T-helper 1 cell treated with Interleukin-12 subunit alpha and Interleukin-12 subunit beta and Interleukin-4 antibody, amounts not matched to agents 30 μg/mL and 1 μg/mL, for 36 hours (primary cell): ENCODE data around the gene CDC23.
"Not testable (repeated sequence)": the region's sequence is repeated elsewhere in the genome, so short reads cannot be mapped to it uniquely, and the experiment has no call there.

Experiments used
- H3K27ac Mint-ChIP-seq: one replicate; pipeline ENCODE4 v1.8.0; 2021; ENCODE audit warnings: mild to moderate bottlenecking, mixed read lengths
- H3K27me3 Mint-ChIP-seq: one replicate; pipeline ENCODE4 v1.8.0; 2021; ENCODE audit warnings: low read depth, mixed read lengths
- H3K36me3 Mint-ChIP-seq: one replicate; pipeline ENCODE4 v1.8.0; 2021; ENCODE audit warnings: low read depth, mixed read lengths
- H3K4me1 Mint-ChIP-seq: one replicate; pipeline ENCODE4 v1.8.0; 2021; ENCODE audit warnings: low read depth, mixed read lengths
- H3K4me3 Mint-ChIP-seq: one replicate; pipeline ENCODE4 v1.8.0; 2021; ENCODE audit warnings: mild to moderate bottlenecking, moderate library complexity, mixed read lengths
- H3K9me3 Mint-ChIP-seq: one replicate; pipeline ENCODE4 v1.8.0; 2021; ENCODE audit warnings: mixed read lengths

The CDC23 gene

DNA sequence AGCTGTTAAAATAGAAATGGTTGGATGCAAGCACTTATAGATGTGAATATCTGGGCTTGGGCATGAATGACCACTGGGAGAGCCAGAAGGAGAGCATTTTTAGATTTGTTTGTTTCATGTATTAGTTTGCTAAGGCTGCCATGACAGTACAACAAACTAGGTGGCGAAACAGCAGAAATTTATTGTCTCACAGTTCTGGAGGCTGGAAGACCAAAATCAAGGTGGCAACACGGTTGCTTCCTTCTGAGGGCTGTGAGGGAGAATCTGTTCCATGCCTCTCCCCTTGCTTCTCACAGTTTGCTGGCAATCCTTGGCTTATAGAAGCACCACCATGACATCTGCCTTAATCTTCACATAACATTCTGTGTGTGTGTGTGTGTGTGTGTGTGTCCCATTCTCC lies 20.2 kb upstream of the CDC23 start:
- Mint-ChIP-seq H3K4me1 (no peaks in the 10 kb centered on the region), H3K36me3 (no peaks in the 10 kb centered on the region), H3K27ac (no peak overlapping the region), H3K27me3 (peaks cover 20% of the 10 kb centered on the region), H3K9me3 (no peaks in the 10 kb centered on the region), H3K4me3 (no peak overlapping the region)

DNA sequence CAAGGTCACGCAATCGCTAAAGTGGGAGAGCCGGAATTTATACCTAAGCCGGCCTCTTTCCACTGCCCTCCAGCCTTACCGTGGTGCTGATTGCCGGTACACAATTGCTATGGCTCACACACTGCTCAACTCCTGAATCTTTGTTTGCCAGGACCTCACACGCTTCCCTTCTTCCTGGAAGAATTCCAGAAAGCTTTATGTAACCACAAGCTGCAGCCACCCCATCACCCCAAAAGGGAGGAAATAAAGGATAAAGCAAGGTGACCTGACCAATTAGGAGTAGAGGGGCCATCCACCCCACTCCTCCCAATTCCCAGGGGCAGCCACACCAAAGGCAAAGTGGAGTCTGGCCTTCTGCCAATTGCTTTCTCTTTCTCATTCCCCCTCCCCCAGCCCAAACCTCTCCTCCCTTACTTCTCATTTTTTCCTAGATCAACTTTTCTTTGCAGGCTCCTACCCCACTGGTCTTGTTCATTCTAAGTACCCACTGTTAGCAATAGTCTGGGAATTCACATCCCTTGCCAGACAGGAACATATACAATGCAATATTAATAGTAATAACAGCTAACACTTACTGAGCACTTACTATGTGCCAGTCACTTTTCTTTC lies 18.0 kb upstream of the CDC23 start:
- Mint-ChIP-seq H3K27me3 (peaks cover 20% of the 10 kb centered on the region), H3K4me1 (no peaks in the 10 kb centered on the region), H3K9me3 (peaks cover under 1% of the 10 kb centered on the region), H3K4me3 (no peak overlapping the region), H3K27ac (no peak overlapping the region), H3K36me3 (no peaks in the 10 kb centered on the region)

DNA sequence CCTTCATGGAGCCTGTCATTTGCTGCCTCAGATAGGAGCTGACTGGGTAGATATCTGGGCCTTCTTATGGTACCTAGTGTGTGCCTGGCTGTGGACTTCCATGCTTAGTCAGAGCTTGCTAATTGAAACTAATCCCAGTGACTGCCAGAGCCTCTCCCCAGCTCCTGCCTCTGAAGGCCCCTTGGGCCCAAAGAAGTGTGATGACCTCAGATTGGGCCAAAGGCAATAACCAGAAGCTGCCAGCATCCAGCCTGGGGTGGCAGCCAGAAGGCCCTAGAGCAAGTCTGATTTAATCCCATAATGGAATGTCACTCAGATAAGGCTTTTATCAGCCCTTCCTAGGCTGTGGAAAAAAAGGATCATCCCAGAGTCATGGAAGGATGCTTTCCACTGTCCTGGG lies 17.1 kb upstream of the CDC23 start:
- H3K9me3 Mint-ChIP-seq: peaks cover 4% of the 10 kb centered on the region

DNA sequence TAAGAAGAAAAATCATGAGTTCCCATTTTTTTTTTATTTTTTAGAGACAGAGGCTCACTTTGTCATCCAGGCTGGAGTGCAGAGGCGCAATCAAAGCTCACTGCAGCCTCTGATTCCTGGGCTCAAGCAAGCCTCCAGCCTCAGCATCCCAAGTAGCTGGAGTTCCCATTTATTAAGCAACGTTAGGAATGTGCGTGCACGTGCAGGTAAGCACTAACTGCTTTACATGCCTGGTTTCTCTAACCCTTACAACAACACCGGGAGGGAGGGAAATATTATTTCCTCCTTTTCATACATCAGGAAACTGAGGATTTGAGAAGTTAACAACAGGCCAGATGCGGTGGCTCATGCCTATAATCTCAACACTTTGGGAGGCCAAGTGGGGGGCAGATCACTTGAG lies 16.3 kb upstream of the CDC23 start:
- peaks cover 4% of the 10 kb centered on the region for H3K9me3 Mint-ChIP-seq
- no peaks in the 10 kb centered on the region for H3K4me1 Mint-ChIP-seq
- H3K4me3 Mint-ChIP-seq: no peak overlapping the region
- no peaks in the 10 kb centered on the region for H3K36me3 Mint-ChIP-seq
- peaks cover 21% of the 10 kb centered on the region for H3K27me3 Mint-ChIP-seq
- no peak overlapping the region for H3K27ac Mint-ChIP-seq

More for the DNA sequence above, 17.1 kb upstream of the CDC23 start:
- Mint-ChIP-seq H3K36me3 (no peaks in the 10 kb centered on the region), H3K27me3 (peaks cover 25% of the 10 kb centered on the region), H3K4me1 (no peaks in the 10 kb centered on the region), H3K27ac (no peak overlapping the region), H3K4me3 (no peak overlapping the region)

DNA sequence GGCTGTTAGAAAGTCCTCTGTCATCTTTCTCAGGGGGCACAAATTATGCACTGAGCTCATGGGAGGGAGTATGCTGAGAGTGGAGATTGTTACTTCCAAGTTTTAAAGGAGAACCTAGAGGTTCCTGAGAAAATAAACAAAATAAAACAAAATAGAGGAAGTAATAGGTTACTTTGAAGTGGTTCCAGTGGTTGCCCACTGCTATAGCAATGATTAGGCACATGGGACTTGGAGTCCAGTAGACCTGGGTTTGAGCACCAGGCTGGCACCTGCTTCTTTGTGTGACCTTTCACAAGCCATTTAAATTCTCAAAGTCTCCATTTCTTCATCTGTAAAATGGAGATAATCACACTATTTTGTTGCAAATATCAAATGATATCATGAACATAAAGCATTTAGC lies 13.8 kb upstream of the CDC23 start:
- no peaks in the 10 kb centered on the region for H3K36me3 Mint-ChIP-seq
- no peak overlapping the region for H3K27ac Mint-ChIP-seq
- H3K27me3 Mint-ChIP-seq: peaks cover 32% of the 10 kb centered on the region
- H3K4me1 Mint-ChIP-seq: peaks cover 3% of the 10 kb centered on the region
- peaks cover 4% of the 10 kb centered on the region for H3K9me3 Mint-ChIP-seq
- no peak overlapping the region for H3K4me3 Mint-ChIP-seq

DNA sequence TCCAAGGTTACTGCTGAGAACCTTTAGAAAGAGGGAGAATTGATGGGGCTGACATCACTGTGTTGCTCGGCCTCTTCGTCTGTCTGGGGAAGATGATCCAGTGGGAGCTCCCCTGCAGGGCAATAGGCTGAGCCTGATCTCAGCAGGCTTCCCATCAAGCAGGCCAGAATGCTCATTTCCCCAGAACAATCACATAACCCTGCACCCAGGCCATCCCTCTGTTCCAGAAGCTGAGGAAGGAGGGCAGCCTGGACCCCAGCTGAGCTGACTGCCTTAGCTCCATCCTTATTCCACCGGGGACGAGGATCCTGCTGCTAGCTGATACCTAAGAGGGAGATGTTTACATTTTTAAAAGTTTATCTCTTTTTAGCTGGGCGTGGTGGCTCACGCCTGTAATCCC lies 11.6 kb upstream of the CDC23 start:
- Mint-ChIP-seq H3K27me3 (peaks cover 24% of the 10 kb centered on the region), H3K9me3 (peaks cover 4% of the 10 kb centered on the region), H3K4me1 (peaks cover 3% of the 10 kb centered on the region), H3K36me3 (no peaks in the 10 kb centered on the region), H3K4me3 (no peak overlapping the region), H3K27ac (no peak overlapping the region)

DNA sequence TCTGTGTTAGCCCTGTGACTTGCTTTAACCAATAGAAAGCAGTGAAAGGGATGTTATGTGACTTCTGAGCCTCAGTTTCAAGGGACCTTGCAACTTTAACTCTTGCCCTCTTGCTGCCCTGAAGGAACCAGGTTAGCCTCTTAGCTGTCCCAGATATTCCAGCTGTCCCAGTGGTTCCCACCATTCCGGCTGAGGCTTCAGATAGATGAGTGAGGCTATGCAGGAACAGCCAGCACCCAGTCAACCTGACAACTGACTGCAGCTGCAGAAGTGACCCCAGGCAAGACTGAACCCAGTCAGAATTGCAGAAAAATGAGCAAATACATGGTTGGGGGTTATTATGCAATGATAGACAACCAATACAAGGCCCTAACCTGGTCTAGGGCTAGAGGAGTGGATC lies 10.4 kb upstream of the CDC23 start:
- Mint-ChIP-seq H3K4me3 (no peak overlapping the region), H3K9me3 (peaks cover 4% of the 10 kb centered on the region), H3K27ac (no peak overlapping the region), H3K36me3 (no peaks in the 10 kb centered on the region), H3K27me3 (peaks cover 19% of the 10 kb centered on the region), H3K4me1 (peaks cover 3% of the 10 kb centered on the region)

DNA sequence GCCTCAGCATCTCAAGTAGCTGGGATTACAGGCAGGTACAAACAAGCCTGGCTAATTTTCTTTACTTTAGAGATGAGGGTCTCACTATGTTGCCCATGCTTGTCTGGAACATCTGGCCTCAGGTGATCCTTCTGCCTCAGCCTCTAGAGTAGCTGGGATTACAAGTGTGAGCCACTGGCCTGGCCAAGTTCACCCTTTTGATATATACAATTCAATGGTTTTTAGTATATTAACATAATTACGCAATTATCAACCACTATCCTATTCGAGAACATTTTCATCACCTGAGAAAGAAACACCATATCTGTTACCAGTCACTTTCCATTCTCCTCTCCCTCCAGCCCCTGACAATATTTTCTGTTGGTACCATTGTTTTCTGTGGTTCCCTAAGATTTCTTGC lies 3.7 kb upstream of the CDC23 start:
- Mint-ChIP-seq H3K27me3 (peaks cover 3% of the 10 kb centered on the region), H3K27ac (no peak overlapping the region), H3K4me3 (no peak overlapping the region), H3K36me3 (peaks cover 4% of the 10 kb centered on the region), H3K4me1 (peaks cover 10% of the 10 kb centered on the region), H3K9me3 (no peaks in the 10 kb centered on the region)

DNA sequence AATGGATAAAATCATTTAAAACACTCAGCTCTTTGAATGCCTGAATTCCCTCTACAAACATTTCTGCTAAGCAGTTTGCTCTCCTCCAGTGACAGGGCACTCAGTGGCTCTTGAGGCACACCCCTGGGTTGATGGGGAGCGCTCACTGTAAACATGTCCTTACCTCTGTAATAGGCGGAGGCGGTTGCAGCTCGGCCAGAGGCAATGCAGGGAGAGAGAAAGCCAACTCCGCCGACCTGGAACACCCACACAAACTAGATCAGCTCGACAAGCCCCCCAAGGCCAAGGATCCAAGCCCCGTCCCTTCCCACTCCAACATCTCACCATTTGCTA lies 329 bp downstream of the CDC23 start:
- peaks cover 17% of the 10 kb centered on the region for H3K4me1 Mint-ChIP-seq
- H3K27me3 Mint-ChIP-seq: no peaks in the 10 kb centered on the region
- H3K9me3 Mint-ChIP-seq: no peaks in the 10 kb centered on the region
- peak overlapping the region; percentile 96 for H3K27ac Mint-ChIP-seq
- H3K36me3 Mint-ChIP-seq: peaks cover 8% of the 10 kb centered on the region
- H3K4me3 Mint-ChIP-seq: peak overlapping the region; percentile 93

DNA sequence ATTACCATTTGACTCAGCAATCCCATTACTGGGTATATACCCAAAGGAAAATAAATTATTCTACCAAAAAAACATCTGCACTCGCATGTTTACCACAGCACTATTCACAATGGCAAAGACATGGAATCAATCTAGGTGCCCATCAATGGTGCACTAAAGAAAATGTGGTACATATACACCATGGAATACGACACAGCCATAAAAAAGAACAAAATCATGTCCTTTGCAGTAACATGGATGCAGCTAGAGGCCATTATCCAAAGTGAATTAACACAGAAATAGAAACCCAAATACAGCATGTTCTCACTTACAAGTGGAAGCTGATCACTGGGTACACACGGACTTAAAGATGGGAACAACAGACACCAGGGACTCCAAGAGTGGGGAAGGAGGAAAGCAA lies 2.1 kb downstream of the CDC23 start:
- H3K27ac Mint-ChIP-seq: peak overlapping the region; percentile 9
- H3K4me1 Mint-ChIP-seq: peaks cover 17% of the 10 kb centered on the region
- peak overlapping the region; percentile 64 for H3K4me3 Mint-ChIP-seq
- H3K36me3 Mint-ChIP-seq: peaks cover 8% of the 10 kb centered on the region
- no peaks in the 10 kb centered on the region for H3K9me3 Mint-ChIP-seq
- no peaks in the 10 kb centered on the region for H3K27me3 Mint-ChIP-seq

DNA sequence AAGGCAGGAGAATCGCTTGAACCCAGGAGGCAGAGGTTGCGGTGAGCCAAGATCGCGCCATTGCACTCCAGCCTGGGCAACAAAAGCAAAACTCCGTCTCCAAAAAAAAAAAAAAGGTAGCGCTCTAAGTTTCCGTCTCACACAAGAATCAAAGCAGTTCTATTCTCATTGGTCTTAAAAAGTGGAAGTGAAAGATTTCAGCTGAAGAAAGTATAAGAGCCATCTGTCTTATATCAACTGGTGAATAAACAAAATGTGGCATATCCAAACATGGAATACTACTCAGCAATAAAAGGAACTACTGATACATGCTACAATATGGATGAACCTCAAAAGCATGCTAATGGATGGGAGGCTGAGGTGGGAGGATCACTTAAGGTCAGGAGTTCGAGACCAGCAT lies 19.3 kb downstream of the CDC23 start:
- not testable (repeated sequence) for H3K9me3 Mint-ChIP-seq, H3K4me3 Mint-ChIP-seq, H3K27ac Mint-ChIP-seq, H3K27me3 Mint-ChIP-seq, H3K4me1 Mint-ChIP-seq
- H3K36me3 Mint-ChIP-seq: peaks cover 20% of the 10 kb centered on the region

DNA sequence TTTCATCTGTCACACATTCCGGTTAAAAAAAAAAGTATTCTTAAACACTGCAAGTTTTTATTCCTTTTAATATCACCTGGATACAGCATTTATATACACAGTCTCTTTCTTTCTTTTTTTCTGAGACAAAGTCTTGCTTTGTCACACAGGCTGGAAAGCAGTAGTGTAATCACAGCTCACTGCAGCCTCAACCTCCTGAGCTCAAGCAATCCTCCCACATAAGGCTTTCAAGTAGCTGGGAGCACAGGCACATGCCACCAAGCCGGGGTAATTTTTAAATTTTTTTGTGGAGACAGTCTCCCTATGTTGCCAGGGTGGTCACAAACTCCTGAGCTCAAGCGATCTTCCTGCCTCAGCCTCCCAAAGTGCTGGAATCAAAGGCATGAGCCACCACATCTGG lies 20.3 kb downstream of the CDC23 start:
- H3K27me3 Mint-ChIP-seq: no peaks in the 10 kb centered on the region
- H3K4me1 Mint-ChIP-seq: no peaks in the 10 kb centered on the region
- H3K36me3 Mint-ChIP-seq: peaks cover 26% of the 10 kb centered on the region
- H3K9me3 Mint-ChIP-seq: no peaks in the 10 kb centered on the region
- no peak overlapping the region for H3K4me3 Mint-ChIP-seq
- no peak overlapping the region for H3K27ac Mint-ChIP-seq

DNA sequence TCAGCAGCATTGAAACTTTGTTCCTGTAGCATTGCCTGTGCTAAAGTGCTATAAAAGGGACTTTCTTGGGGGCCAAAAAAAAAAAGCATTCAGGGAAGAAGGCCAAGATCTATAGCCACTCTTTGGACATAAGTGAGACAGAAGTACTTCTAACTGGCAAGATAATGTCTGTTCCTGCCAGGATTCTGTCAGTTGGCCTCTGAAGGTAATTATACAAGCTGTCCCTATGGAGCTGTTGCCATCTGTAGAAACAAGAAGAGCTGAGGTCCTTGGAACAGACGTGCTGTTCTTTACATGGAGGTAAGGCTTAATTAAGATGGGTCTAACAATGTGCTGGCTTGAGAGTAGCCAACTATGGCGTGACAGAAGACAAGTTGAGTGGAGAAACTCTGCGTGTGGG lies 24.5 kb downstream of the CDC23 start:
- peaks cover 48% of the 10 kb centered on the region for H3K36me3 Mint-ChIP-seq
- no peak overlapping the region for H3K4me3 Mint-ChIP-seq
- no peaks in the 10 kb centered on the region for H3K27me3 Mint-ChIP-seq
- no peaks in the 10 kb centered on the region for H3K4me1 Mint-ChIP-seq
- no peaks in the 10 kb centered on the region for H3K9me3 Mint-ChIP-seq
- no peak overlapping the region for H3K27ac Mint-ChIP-seq

DNA sequence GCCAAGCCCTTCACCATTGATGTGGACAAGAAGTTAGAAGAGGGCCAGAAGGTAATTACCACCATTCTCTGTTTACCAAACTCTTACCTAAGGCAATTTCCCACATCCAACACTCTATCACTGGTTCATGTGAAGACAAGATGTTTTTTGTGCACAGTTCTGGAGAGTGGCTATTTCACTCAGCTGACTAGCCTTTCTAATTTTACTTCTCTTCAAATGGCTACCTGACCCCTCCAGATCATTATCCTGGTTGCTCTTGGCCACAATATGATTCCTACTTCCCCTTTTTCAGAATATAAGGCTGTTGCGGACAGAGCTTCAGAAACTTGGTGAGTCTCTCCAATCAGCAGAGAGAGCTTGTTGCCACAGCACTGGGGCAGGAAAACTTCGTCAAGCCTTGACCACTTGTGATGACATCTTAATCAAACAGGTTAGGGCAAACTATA lies 27.1 kb downstream of the CDC23 start:
- Mint-ChIP-seq H3K27ac (peak overlapping the region; percentile 8), H3K4me1 (peaks cover 3% of the 10 kb centered on the region), H3K36me3 (peaks cover 58% of the 10 kb centered on the region), H3K27me3 (no peaks in the 10 kb centered on the region), H3K4me3 (no peak overlapping the region), H3K9me3 (no peaks in the 10 kb centered on the region)

DNA sequence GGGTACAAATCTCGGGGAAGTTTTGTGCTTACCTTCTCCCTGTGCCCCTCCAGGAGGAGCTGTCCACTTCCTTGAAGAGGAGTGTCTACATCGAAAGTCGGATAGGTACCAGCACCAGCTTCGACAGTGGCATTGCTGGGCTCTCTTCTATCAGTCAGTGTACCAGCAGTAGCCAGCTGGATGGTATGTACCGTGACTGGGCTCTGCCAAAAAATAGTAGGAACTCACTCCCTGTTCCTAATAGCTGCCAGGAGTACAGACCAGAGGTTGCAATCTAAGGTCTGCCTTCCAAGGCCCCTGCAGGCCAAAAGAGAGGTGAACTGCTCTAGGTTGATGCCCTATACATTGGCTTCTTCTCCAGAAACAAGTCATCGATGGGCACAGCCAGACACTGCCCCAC lies 30.3 kb downstream of the CDC23 start:
- Mint-ChIP-seq H3K4me3 (no peak overlapping the region), H3K9me3 (no peaks in the 10 kb centered on the region), H3K36me3 (peaks cover 47% of the 10 kb centered on the region), H3K27ac (no peak overlapping the region), H3K27me3 (no peaks in the 10 kb centered on the region), H3K4me1 (peaks cover 14% of the 10 kb centered on the region)

DNA sequence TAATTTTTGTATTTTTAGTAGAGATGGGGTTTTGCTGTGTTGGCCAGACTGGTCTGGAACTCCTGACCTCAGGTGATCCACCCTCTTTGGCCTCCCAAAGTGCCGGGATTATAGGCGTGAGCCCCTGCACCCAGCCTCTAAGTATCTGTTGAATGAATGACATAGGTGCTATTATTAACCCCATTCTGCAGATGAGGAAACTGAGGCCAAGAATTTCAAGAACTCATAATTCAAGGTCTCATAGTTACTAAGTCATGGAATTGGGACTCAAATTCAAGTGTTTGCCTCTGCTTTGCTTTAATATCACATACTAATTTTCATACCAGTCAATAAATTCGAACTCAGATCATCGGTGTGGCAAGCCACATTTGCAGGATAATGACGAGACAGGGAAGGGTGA lies 32.3 kb downstream of the CDC23 start:
- Mint-ChIP-seq H3K4me3 (no peak overlapping the region), H3K27me3 (no peaks in the 10 kb centered on the region), H3K4me1 (peaks cover 21% of the 10 kb centered on the region), H3K36me3 (peaks cover 37% of the 10 kb centered on the region), H3K27ac (no peak overlapping the region), H3K9me3 (no peaks in the 10 kb centered on the region)
